Measurements from ENCODE around the gene CACHD1.
A peak's percentile ranks its signal among the peaks of the same experiment; 100 is the strongest.
"Not testable (repeated sequence)": the region's sequence is repeated elsewhere in the genome, so short reads cannot be mapped to it uniquely, and the experiment has no call there.

CACHD1 gene

GRCh38 chr1:64498325-64498724 lies 28.4 kb downstream of the CACHD1 start:
- DNase-seq = no peak

DNA sequence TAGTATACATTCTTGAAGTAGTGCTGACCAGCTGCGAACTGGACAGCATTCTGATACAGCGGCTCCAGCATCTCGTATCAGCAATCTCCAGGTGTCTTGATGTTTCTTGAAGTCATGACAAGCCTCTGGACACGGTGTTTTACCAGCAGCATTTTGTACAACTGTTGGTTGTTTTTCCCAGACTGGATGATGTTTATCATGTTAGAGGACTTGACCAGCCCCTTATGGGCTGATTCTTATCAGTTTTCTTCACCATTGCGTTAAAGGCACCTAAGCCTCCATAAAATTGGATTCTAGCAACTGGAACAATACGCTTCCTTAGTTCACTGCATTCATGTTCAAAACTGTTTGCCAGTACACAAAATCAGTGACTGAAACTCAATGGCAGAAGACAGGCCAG lies 29.1 kb downstream of the CACHD1 start:
- no peak for DNase-seq

DNA sequence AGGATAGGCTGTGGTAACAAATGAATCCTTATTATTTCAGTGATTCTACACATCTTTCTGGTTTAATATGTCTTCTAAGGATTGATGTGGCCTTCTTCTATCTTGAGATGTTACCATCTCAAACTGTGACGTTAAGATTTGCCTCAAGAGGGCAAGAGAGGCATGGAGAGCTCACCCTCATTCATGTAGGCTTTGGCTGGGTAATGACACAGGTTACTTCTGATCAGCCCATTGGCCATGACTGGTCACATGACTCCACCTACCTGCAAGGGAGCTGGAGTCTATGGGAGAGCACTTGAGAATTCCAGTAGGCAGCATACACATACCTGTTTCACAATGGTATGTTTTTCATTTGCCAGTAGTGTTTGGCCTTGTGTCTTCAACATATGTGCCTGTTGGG lies 30.0 kb downstream of the CACHD1 start:
- no peak for DNase-seq

- DNase-seq = no peak
Measured at GRCh38 chr1:64502083-64502482, 32.2 kb downstream of the CACHD1 start.

GRCh38 chr1:64502931-64503330 lies 33.0 kb downstream of the CACHD1 start:
- no peak for DNase-seq

DNA sequence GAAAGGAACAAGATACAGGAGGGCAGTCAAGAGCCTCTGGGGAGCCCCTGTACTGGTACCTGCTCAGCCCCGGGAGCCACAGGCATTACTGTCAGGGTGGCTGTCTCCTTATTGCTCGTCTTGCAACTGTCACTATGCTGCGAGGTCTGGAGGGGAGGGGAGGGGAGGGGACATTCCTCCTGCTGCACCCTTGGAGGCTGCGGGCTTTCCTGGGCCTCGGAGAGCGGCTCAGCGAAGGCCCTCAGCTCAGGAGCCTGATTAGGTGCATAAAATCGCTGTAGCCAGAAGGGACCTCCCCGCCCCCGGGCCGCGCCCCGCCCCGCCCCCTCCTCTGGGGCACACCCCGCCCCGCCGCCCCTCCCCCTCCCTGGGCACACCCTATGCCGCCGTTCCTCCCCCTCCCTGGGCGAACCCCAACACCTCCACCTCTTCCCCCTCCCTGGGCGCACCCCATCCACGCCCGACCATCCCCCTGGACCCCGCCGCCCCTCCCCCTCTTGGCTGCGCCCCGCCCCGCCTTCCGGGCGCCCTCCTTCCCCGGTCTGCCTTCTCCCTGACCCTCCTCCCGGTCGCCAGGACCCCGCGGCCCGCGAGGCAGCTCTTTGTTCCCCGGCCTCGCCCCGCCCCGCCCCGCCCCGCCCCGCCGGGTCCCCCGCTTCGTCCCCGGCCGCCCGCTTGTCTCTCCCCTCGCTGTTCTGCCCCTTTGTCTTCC lies 35.5 kb downstream of the CACHD1 start:
- peak; percentile 50 for DNase-seq

DNA sequence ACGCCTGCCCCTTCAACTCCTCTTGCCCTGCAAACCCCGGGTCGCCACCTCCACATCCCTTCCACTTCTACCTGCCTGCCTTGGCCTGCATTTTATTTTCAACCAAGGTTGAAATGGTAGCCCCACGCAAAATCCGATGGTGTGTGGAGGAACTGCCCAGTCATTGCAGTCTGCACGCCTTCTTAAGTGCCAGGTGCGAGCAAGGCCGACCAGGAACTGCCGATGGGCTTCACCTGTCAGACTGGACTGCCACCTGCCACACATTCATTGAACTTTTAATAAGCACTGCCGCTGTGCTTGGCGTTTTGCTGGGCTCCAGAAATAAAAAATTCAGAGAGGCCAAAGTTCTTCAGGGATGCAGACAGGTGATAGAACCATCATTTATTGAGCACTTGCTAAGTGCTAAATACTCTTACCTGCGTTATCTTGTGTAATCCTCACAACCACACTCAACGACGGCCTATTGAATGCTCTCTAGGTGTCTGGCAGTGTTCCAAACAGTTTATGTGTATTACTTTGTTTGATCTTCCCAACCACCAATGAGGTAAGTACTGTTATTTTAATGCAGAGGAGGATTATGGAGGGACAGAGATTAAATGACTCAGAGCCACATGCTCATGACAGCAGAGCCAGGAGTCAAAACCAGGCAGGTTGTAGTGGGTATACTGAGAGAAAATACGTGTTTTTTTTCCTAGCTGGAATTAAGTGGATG lies 36.2 kb downstream of the CACHD1 start:
- no peak for DNase-seq

GRCh38 chr1:64508629-64509028 lies 38.7 kb downstream of the CACHD1 start:
- no peak for DNase-seq

DNA sequence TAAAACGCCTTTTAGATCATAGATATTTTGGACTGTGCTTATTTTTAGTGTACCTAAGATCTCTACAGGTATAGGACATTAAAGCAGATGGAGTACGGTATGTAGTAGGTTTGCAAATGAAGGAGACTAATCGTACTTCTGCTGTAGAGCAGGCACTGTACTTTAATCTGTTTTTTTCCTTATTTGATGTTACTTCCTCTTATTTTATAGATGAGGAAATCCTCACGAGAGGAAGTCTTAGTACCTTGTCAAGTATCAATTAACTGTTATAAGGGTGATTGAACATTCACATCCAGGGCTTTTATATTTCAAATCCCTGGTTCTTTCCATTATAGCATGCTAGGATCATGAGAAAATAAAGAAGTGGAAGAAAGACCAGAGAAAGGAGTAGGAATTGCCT lies 41.1 kb downstream of the CACHD1 start:
- DNase-seq = no peak

DNA sequence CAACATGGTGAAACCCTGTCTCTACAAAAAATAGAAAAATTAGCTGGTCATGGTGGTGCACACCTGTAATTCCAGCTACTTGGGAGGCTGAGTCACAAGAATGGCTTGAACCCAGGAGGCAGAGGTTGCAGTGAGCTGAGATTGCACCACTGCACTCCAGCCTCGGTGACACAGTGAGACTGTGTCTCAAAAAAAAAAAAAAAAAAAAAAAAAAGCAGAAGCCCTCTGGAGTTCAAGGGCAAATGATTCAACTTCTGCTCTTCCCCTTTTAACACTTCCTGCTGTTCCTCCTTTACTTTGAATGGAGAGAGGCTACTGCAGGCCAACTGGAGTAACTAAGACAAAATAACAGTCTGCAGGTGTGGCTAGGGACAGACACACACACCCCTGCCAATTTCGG lies 42.3 kb downstream of the CACHD1 start:
- not testable (repeated sequence) for DNase-seq

GRCh38 chr1:64513545-64513944 lies 43.6 kb downstream of the CACHD1 start:
- no peak for DNase-seq

GRCh38 chr1:64514197-64514765 lies 44.4 kb downstream of the CACHD1 start:
- DNase-seq = peak; percentile 32

- DNase-seq = peak; percentile 36
Measured at GRCh38 chr1:64515427-64515826, 45.5 kb downstream of the CACHD1 start.

GRCh38 chr1:64516301-64516700 lies 46.4 kb downstream of the CACHD1 start:
- DNase-seq = no peak

- DNase-seq = no peak
Measured at GRCh38 chr1:64516803-64517568, 47.1 kb downstream of the CACHD1 start.

DNA sequence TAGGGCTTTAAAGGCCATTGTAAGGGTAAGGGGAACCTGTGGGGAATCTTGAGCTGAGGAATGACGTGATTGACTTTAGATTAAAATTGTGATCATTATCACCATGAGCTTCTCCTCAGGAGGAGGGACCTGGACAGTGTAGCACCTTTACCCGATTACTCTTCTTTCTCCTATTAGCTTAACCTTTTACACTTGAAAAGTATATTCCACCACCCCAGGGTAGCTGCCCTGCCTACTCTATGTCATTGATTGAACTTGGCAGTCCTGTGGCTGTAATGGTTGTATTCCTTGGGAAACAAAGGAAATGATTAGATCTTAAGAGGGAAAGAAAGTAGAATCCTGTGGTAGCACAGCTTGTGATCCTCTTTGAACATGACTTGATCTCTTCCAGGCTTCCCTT lies 47.7 kb downstream of the CACHD1 start:
- no peak for DNase-seq

DNA sequence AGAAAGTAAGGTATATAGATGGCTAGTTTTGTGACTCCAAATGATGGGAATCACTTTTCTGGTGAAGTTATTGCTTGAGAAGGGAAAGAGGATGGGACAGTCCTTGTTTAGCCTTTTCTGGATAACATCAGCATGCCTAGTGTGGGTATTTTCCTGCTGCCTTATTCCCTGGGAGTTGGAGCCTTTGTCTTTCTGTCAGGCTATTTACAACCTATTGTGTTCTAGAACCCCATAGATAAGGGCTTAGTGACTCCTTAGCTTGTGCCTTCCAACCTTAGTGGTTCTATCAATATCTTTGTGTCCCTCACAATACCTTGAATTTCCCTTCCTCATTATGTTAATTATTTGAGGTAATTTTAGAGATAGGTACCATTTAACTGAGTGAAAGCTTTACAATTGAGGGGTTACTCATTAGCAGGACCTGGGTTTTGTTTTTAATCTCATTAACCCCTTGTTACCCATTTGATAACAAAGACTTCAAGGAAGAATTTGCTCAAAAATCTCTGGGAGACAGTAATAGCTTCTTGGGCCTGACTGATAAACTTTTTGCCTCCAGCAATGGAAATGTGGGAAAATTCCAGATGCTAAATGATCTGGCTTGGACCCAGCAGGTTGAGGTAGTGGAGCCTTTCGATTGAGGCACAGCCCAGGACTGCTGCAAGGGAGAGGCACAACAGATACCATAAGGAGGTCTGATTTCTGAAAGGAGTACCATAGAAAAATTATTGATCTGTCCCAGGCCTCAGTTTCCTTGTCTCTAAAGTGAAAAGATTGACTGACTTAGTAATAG lies 49.0 kb downstream of the CACHD1 start:
- no peak for DNase-seq

GRCh38 chr1:64519901-64520300 lies 50.0 kb downstream of the CACHD1 start:
- DNase-seq = no peak

DNA sequence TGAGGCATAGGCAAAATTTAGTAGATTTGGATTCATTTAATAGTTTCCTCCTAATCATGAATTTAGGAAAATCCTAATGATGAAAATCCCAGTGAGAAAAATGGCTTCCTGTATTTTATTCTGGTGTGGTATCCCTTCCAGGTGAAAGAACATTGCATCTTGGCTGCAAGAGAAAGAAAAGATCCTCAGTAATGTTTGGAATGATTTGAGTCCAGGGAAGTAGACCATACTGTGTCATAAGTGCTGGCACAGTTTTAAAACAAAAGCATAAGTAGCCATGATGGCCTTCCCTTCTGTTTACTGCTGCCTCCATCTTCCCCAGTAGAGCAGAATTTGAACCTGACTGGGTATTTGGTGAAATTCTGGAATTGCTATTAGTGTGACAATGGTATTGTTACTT lies 52.8 kb downstream of the CACHD1 start:
- DNase-seq = no peak

GRCh38 chr1:64523413-64524337 lies 53.7 kb downstream of the CACHD1 start:
- DNase-seq = no peak

GRCh38 chr1:64524614-64525013 lies 54.7 kb downstream of the CACHD1 start:
- no peak for DNase-seq

Data from femur (tissue), 1 donor.